SKM-1 (cell line): Measurements from ENCODE around the gene RHOXF1.
"Not testable (repeated sequence)": the region's sequence is repeated elsewhere in the genome, so short reads cannot be mapped to it uniquely, and the experiment has no call there.

Experiments
- DNase-seq: peaks from one replicate; lab custom pipeline; 2025; ENCODE audit not compliant: unreplicated experiment; lab: John Stamatoyannopoulos, UW

The RHOXF1 gene

GRCh38 chrX:120115438-120115963 lies at the start of gene RHOXF1:
TSS of gene RHOXF1 (minus strand) at chrX:120115913. CDS start at chrX:120115862, 51 bp downstream.
- no peak for DNase-seq

- not testable (repeated sequence) for DNase-seq
Measured at GRCh38 chrX:120159086-120159485, 43.4 kb upstream of the RHOXF1 start.

- not testable (repeated sequence) for DNase-seq
Measured at GRCh38 chrX:120158313-120158712, 42.6 kb upstream of the RHOXF1 start, which contains the start of gene RHOXF2. TSS of gene RHOXF2 (plus strand) at chrX:120158613. CDS start at chrX:120158751, 138 bp downstream.

- not testable (repeated sequence) for DNase-seq
Measured at GRCh38 chrX:120150109-120150744, 34.5 kb upstream of the RHOXF1 start.

GRCh38 chrX:120147537-120147936 lies 31.8 kb upstream of the RHOXF1 start:
- DNase-seq, result no peak

- DNase-seq, result not testable (repeated sequence)
Measured at GRCh38 chrX:120146323-120146722, 30.6 kb upstream of the RHOXF1 start.

- no peak for DNase-seq
Measured at GRCh38 chrX:120145295-120145925, 29.7 kb upstream of the RHOXF1 start.

- no peak for DNase-seq
Measured at GRCh38 chrX:120144178-120144844, 28.6 kb upstream of the RHOXF1 start.

GRCh38 chrX:120140293-120140981 lies 24.7 kb upstream of the RHOXF1 start:
- DNase-seq, result no peak

- DNase-seq, result no peak
Measured at GRCh38 chrX:120137439-120137838, 21.7 kb upstream of the RHOXF1 start.

- no peak for DNase-seq
Measured at GRCh38 chrX:120136840-120137239, 21.1 kb upstream of the RHOXF1 start.

- no peak for DNase-seq
Measured at GRCh38 chrX:120136128-120136527, 20.4 kb upstream of the RHOXF1 start.

- not testable (repeated sequence) for DNase-seq
Measured at GRCh38 chrX:120128306-120128846, 12.7 kb upstream of the RHOXF1 start.

- DNase-seq, result no peak
Measured at GRCh38 chrX:120125444-120125843, 9.7 kb upstream of the RHOXF1 start.

GRCh38 chrX:120120223-120120622 lies 4.5 kb upstream of the RHOXF1 start:
- DNase-seq, result no peak

GRCh38 chrX:120111611-120112010 lies 4.1 kb downstream of the RHOXF1 start:
- no peak for DNase-seq

- no peak for DNase-seq
Measured at GRCh38 chrX:120109378-120109777, 6.3 kb downstream of the RHOXF1 start.

- DNase-seq, result not testable (repeated sequence)
Measured at GRCh38 chrX:120104707-120105106, 11.0 kb downstream of the RHOXF1 start.

GRCh38 chrX:120101057-120101456 lies 14.7 kb downstream of the RHOXF1 start:
- not testable (repeated sequence) for DNase-seq

- no peak for DNase-seq
Measured at GRCh38 chrX:120090208-120090607, 25.5 kb downstream of the RHOXF1 start.
